CD8-positive, alpha-beta memory T cell (primary cell): Measurements from ENCODE around the gene OR8B4. TPM values are rescaled to one million over a fixed set of nuclear protein-coding genes. Genes with fewer than 3 reads are reported as not detected.
A peak's percentile ranks its signal among the peaks of the same experiment; 100 is the strongest.

Experiments used
- CTCF ChIA-PET: fragments of 350-600 bp; sonication (Branson Sonifier 250); formaldehyde crosslinking; loops from one replicate; lab custom pipeline; 2021; ENCODE audit warnings: antibody characterized with exemption; lab: Charles Lee
- POLR2A ChIA-PET: fragments of 350-600 bp; sonication (Branson Sonifier 250); formaldehyde crosslinking; loops from one replicate; lab custom pipeline; 2021; ENCODE audit warnings: antibody characterized with exemption; lab: Charles Lee
- DNase-seq, 5 donors: peaks; one replicate each; pipeline versions ENCODE4 v3.0.0 to v3.0.0-alpha.2; 2020 to 2022; ENCODE audit warnings: mixed read lengths in 1 of 5
- H3K27ac ChIP-seq: one replicate; pipeline ENCODE4 v1.7.0; 2013; ENCODE audit warnings: low read depth, mild to moderate bottlenecking, low read length, moderate library complexity
- H3K27me3 ChIP-seq: 2 replicates; pipeline ENCODE4 v1.7.0; 2013; ENCODE audit warnings: low read length, mild to moderate bottlenecking; ENCODE audit not compliant: insufficient read depth, poor library complexity, severe bottlenecking
- H3K36me3 ChIP-seq: 2 replicates; pipeline ENCODE4 v1.7.0; 2013; ENCODE audit warnings: mild to moderate bottlenecking, low read length, moderate library complexity; ENCODE audit not compliant: insufficient read depth
- H3K4me1 ChIP-seq: 2 replicates; pipeline ENCODE4 v1.7.0; 2013; ENCODE audit warnings: mild to moderate bottlenecking, low read length, moderate library complexity; ENCODE audit not compliant: insufficient read depth
- H3K4me3 ChIP-seq: 2 replicates; pipeline ENCODE4 v1.7.0; 2013; ENCODE audit warnings: mild to moderate bottlenecking, low read length
- H3K9me3 ChIP-seq: 2 replicates; pipeline ENCODE4 v1.7.0; 2013; ENCODE audit warnings: mild to moderate bottlenecking, low read length
- H3K27ac Mint-ChIP-seq, 8 donors: one replicate each; pipeline ENCODE4 v1.8.0; 2020 to 2021; ENCODE audit warnings: mixed read lengths in 8 of 8, mild to moderate bottlenecking in 6 of 8, inconsistent platforms in 3 of 8, moderate library complexity in 3 of 8
- H3K27me3 Mint-ChIP-seq, 2 donors: one replicate each; pipeline ENCODE4 v1.8.0; 2020 to 2021; ENCODE audit warnings: mixed read lengths in 2 of 2, mild to moderate bottlenecking in 1 of 2, moderate library complexity in 1 of 2
- H3K36me3 Mint-ChIP-seq, 3 donors: one replicate each; pipeline ENCODE4 v1.8.0; 2020 to 2021; ENCODE audit warnings: mixed read lengths in 3 of 3, inconsistent platforms in 1 of 3, mild to moderate bottlenecking in 1 of 3
- H3K4me1 Mint-ChIP-seq, 3 donors: one replicate each; pipeline ENCODE4 v1.8.0; 2020 to 2021; ENCODE audit warnings: mixed read lengths in 3 of 3, inconsistent platforms in 1 of 3, mild to moderate bottlenecking in 1 of 3
- H3K4me3 Mint-ChIP-seq, 7 donors: one replicate each; pipeline ENCODE4 v1.8.0; 2020 to 2021; ENCODE audit warnings: mixed read lengths in 7 of 7, mild to moderate bottlenecking in 6 of 7, moderate library complexity in 4 of 7, inconsistent platforms in 2 of 7
- H3K9me3 Mint-ChIP-seq, 5 donors: one replicate each; pipeline ENCODE4 v1.8.0; 2020 to 2022; ENCODE audit warnings: mixed read lengths in 5 of 5, mild to moderate bottlenecking in 3 of 5, moderate library complexity in 2 of 5, inconsistent platforms in 1 of 5
- polyA plus RNA-seq: library from polyadenylated mRNA; unstranded; fragments of 300-500 nt; fragmentation: Illumina TruSeq; gene quantifications from one replicate; pipeline ENCODE4 v1.2.3, GENCODE V29; 2021
- total RNA-seq, 2 experiments: library from RNA; stranded (reverse); gene quantifications; one replicate each; pipeline ENCODE4 v1.2.3, GENCODE V29; 2021

The OR8B4 gene, protein sequence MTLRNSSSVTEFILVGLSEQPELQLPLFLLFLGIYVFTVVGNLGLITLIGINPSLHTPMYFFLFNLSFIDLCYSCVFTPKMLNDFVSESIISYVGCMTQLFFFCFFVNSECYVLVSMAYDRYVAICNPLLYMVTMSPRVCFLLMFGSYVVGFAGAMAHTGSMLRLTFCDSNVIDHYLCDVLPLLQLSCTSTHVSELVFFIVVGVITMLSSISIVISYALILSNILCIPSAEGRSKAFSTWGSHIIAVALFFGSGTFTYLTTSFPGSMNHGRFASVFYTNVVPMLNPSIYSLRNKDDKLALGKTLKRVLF
- total RNA-seq (not detected), polyA plus RNA-seq (not detected)

GRCh38 chr11:124424384-124424921 lies at the start of gene OR8B4:
Gene OR8B4 (minus strand): TSS chr11:124424871. CDS start chr11:124424871, 0 bp downstream.
- no peaks in the 10 kb centered on the region for H3K27me3 ChIP-seq
- no peaks in the 10 kb centered on the region for H3K4me1 Mint-ChIP-seq
- H3K4me1 ChIP-seq, result no peaks in the 10 kb centered on the region
- no peak within 1 kb of the TSS for H3K4me3 ChIP-seq
- no peaks in the 10 kb centered on the region for H3K9me3 ChIP-seq
- no peak for DNase-seq
- H3K27ac ChIP-seq, result no peak within 1 kb of the TSS
- peaks cover 2 to 6% (median 4%) of the 10 kb centered on the region in 5 donors for H3K9me3 Mint-ChIP-seq
- ChIA-PET CTCF (no interaction called here), POLR2A (no interaction called here)
- H3K36me3 ChIP-seq, result no peaks in the 10 kb centered on the region
- H3K36me3 Mint-ChIP-seq, result no peaks in the 10 kb centered on the region
- no peak within 1 kb of the TSS for H3K4me3 Mint-ChIP-seq
- peaks cover 8 to 14% of the 10 kb centered on the region in 2 donors for H3K27me3 Mint-ChIP-seq
- peak within 1 kb of the TSS in 1 of 8 donors; percentile 22 for H3K27ac Mint-ChIP-seq

- Histone ChIP-seq H3K27me3 (no peaks in the 10 kb centered on the region), H3K9me3 (no peaks in the 10 kb centered on the region), H3K4me1 (no peaks in the 10 kb centered on the region), H3K27ac (no peak overlapping the region), H3K36me3 (no peaks in the 10 kb centered on the region), H3K4me3 (no peak overlapping the region)
- ChIA-PET CTCF (no interaction called here), POLR2A (no interaction called here)
- no peak overlapping the region for H3K27ac Mint-ChIP-seq
- DNase-seq, result no peak
- H3K9me3 Mint-ChIP-seq, result no peaks in the 10 kb centered on the region
- H3K36me3 Mint-ChIP-seq, result no peaks in the 10 kb centered on the region
- H3K4me3 Mint-ChIP-seq, result no peak overlapping the region
- peaks cover 3 to 8% of the 10 kb centered on the region in 2 donors for H3K27me3 Mint-ChIP-seq
- H3K4me1 Mint-ChIP-seq, result no peaks in the 10 kb centered on the region
These were observed 49.4 kb upstream of the OR8B4 start for GRCh38 chr11:124474079-124474478.

- Mint-ChIP-seq H3K9me3 (no peaks in the 10 kb centered on the region), H3K4me3 (no peak overlapping the region), H3K4me1 (no peaks in the 10 kb centered on the region), H3K36me3 (no peaks in the 10 kb centered on the region), H3K27me3 (peaks cover 3 to 8% of the 10 kb centered on the region in 2 donors), H3K27ac (no peak overlapping the region)
- Histone ChIP-seq H3K4me3 (no peak overlapping the region), H3K9me3 (no peaks in the 10 kb centered on the region), H3K27ac (no peak overlapping the region), H3K4me1 (no peaks in the 10 kb centered on the region), H3K36me3 (no peaks in the 10 kb centered on the region), H3K27me3 (no peaks in the 10 kb centered on the region)
- no peak for DNase-seq
- ChIA-PET POLR2A (no interaction called here), CTCF (no interaction called here)
These were observed 48.8 kb upstream of the OR8B4 start for GRCh38 chr11:124473476-124473875.

GRCh38 chr11:124470561-124471227 lies 46.0 kb upstream of the OR8B4 start:
- no peak overlapping the region for H3K4me3 ChIP-seq
- ChIA-PET CTCF (no interaction called here), POLR2A (no interaction called here)
- H3K27ac ChIP-seq, result no peak overlapping the region
- no peaks in the 10 kb centered on the region for H3K9me3 ChIP-seq
- no peak overlapping the region for H3K4me3 Mint-ChIP-seq
- H3K27ac Mint-ChIP-seq, result no peak overlapping the region
- peaks cover 1 to 6% of the 10 kb centered on the region in 2 donors for H3K27me3 Mint-ChIP-seq
- no peaks in the 10 kb centered on the region for H3K4me1 Mint-ChIP-seq
- no peaks in the 10 kb centered on the region for H3K27me3 ChIP-seq
- H3K36me3 Mint-ChIP-seq, result no peaks in the 10 kb centered on the region
- no peaks in the 10 kb centered on the region for H3K9me3 Mint-ChIP-seq
- no peaks in the 10 kb centered on the region for H3K4me1 ChIP-seq
- H3K36me3 ChIP-seq, result no peaks in the 10 kb centered on the region
- DNase-seq, result no peak

DNA sequence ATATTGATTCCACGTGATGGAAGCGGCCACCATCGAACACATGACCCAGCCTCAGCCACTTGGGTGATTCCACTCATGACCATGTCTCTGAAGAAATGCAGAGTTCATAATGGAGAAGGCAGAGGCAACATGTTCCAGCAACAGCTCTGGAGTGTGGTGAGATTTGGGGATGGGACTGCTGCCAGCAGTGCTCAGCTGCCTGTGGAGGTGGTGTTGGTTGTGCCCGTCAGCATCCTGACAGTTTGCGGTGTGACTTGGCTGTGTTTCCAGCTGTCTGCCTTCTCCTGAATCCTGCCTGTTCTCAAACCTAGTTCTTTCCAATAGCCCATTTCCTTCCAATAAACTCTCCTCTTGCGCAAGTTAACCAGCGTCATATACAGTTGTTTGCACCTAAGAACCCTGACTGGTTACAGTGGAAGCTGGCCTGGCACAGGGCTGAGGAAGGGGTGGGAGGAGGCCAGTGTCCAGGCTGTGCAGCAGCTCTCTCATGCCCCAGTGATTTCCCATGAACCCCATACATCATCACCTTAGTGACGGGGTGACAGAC lies 42.8 kb upstream of the OR8B4 start:
- H3K27me3 Mint-ChIP-seq, result peaks cover 3 to 4% of the 10 kb centered on the region in 2 donors
- Histone ChIP-seq H3K36me3 (no peaks in the 10 kb centered on the region), H3K27ac (no peak overlapping the region), H3K4me1 (no peaks in the 10 kb centered on the region), H3K4me3 (no peak overlapping the region), H3K27me3 (no peaks in the 10 kb centered on the region), H3K9me3 (no peaks in the 10 kb centered on the region)
- no peaks in the 10 kb centered on the region for H3K4me1 Mint-ChIP-seq
- H3K36me3 Mint-ChIP-seq, result no peaks in the 10 kb centered on the region
- no peak overlapping the region for H3K27ac Mint-ChIP-seq
- H3K9me3 Mint-ChIP-seq, result no peaks in the 10 kb centered on the region
- CTCF ChIA-PET, result no interaction called here
- DNase-seq, result no peak
- no peak overlapping the region for H3K4me3 Mint-ChIP-seq
- POLR2A ChIA-PET, result no interaction called here

GRCh38 chr11:124465368-124465767 lies 40.7 kb upstream of the OR8B4 start:
- Histone ChIP-seq H3K27ac (no peak overlapping the region), H3K4me1 (no peaks in the 10 kb centered on the region), H3K9me3 (no peaks in the 10 kb centered on the region), H3K4me3 (no peak overlapping the region), H3K27me3 (no peaks in the 10 kb centered on the region), H3K36me3 (no peaks in the 10 kb centered on the region)
- no peak for DNase-seq
- POLR2A ChIA-PET, result no interaction called here
- Mint-ChIP-seq H3K27me3 (peaks cover 3 to 4% of the 10 kb centered on the region in 2 donors), H3K27ac (no peak overlapping the region), H3K9me3 (peaks cover 0 to 2% (median 0%) of the 10 kb centered on the region in 5 donors), H3K4me1 (no peaks in the 10 kb centered on the region), H3K4me3 (peak overlapping the region in 1 of 7 donors; percentile 4), H3K36me3 (no peaks in the 10 kb centered on the region)
- CTCF ChIA-PET, result no interaction called here

GRCh38 chr11:124463990-124464389 lies 39.3 kb upstream of the OR8B4 start:
- Histone ChIP-seq H3K9me3 (no peaks in the 10 kb centered on the region), H3K4me3 (no peak overlapping the region), H3K27ac (no peak overlapping the region), H3K27me3 (no peaks in the 10 kb centered on the region), H3K36me3 (no peaks in the 10 kb centered on the region), H3K4me1 (no peaks in the 10 kb centered on the region)
- no peak overlapping the region for H3K4me3 Mint-ChIP-seq
- H3K27me3 Mint-ChIP-seq, result peaks cover 3 to 4% of the 10 kb centered on the region in 2 donors
- ChIA-PET CTCF (no interaction called here), POLR2A (no interaction called here)
- H3K4me1 Mint-ChIP-seq, result no peaks in the 10 kb centered on the region
- H3K27ac Mint-ChIP-seq, result no peak overlapping the region
- DNase-seq, result no peak
- H3K36me3 Mint-ChIP-seq, result no peaks in the 10 kb centered on the region
- peaks cover 0 to 2% (median 0%) of the 10 kb centered on the region in 5 donors for H3K9me3 Mint-ChIP-seq

GRCh38 chr11:124463324-124463723 lies 38.7 kb upstream of the OR8B4 start:
- Histone ChIP-seq H3K4me3 (no peak overlapping the region), H3K4me1 (no peaks in the 10 kb centered on the region), H3K27ac (no peak overlapping the region), H3K36me3 (no peaks in the 10 kb centered on the region), H3K9me3 (no peaks in the 10 kb centered on the region), H3K27me3 (no peaks in the 10 kb centered on the region)
- DNase-seq, result no peak
- Mint-ChIP-seq H3K4me3 (no peak overlapping the region), H3K27me3 (peaks cover 2 to 4% of the 10 kb centered on the region in 2 donors), H3K9me3 (peaks cover 0 to 2% (median 0%) of the 10 kb centered on the region in 5 donors), H3K27ac (no peak overlapping the region), H3K4me1 (no peaks in the 10 kb centered on the region), H3K36me3 (no peaks in the 10 kb centered on the region)
- ChIA-PET CTCF (no interaction called here), POLR2A (no interaction called here)
